Measurements from ENCODE around the gene STOX2.

STOX2 gene

DNA sequence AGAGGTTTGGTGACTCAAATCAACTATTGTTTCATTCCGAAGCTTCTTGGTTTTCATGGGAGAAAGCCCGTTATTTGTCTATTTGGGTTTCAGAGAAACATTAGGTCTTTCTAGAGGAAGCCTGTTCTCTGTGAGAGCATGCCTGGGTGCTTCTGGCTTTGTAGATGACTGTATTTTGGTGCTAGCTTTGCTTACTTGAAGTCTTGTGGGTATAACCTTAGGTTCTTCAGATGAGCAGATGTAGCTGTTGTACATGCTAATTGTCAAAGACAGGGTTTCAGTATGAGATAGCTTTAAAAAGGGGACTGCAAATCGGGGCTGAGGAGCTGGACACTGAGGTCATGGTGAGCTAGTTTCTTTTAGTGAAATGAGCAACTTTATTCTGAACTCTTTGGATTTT is 7.9 kb upstream of the STOX2 start:
- no peak for DNase-seq (ENCODE audit: low read depth)

DNA sequence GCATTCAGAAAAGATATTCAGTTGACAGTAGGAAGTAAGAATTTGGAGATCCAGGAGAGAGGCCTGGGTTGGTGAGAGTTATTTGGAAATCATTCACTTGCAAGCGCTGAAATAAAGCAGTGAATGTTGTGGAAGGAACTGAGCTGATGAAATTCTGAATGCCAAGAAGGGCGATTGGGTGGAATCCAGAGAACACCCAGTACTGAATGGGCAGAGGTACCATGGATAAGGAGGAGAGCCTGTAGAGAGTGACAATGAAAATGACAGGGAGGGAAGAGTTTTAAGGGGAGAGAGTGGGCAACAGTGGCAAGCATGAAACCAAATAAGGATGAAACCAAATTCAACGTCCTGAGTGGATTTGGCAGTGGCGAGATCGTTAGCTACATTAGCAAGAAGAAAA is 6.7 kb upstream of the STOX2 start:
- no peak for DNase-seq (ENCODE audit: low read depth)

DNA sequence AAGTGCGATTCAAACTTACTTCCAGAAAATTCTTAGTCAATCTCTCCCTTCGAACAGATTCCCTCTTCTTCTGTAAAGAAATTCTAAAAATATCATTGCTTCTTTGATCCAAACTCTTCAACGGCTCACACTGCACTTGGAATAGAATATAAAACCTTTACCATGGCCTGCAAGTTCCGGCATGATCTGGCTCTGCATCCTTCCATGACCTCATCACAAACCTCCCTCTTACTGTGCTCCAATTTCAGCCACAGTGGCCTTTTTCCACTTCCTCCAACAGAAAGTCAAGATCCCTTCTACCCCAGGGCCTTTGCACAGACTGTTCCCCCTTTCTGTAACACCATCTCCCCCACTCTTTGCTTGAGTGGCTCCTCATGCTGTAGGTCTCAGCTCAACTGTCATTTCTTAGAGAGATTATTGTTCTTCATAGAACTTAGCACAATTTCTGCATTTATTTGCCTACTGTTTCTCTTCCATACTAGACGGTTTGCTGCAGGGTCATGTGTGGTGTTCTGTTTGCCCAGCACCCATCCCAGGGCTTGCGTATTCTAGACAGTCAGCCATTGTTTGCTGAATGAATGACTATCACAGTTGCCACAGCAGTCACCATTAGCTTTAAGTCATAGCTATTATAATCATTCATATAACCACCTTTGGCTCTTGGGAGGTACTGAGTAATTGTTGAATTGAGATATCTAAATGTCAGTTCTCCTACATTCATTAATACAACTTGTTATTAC is 1.9 kb upstream of the STOX2 start:
- DNase-seq (ENCODE audit: low read depth): no peak

DNA sequence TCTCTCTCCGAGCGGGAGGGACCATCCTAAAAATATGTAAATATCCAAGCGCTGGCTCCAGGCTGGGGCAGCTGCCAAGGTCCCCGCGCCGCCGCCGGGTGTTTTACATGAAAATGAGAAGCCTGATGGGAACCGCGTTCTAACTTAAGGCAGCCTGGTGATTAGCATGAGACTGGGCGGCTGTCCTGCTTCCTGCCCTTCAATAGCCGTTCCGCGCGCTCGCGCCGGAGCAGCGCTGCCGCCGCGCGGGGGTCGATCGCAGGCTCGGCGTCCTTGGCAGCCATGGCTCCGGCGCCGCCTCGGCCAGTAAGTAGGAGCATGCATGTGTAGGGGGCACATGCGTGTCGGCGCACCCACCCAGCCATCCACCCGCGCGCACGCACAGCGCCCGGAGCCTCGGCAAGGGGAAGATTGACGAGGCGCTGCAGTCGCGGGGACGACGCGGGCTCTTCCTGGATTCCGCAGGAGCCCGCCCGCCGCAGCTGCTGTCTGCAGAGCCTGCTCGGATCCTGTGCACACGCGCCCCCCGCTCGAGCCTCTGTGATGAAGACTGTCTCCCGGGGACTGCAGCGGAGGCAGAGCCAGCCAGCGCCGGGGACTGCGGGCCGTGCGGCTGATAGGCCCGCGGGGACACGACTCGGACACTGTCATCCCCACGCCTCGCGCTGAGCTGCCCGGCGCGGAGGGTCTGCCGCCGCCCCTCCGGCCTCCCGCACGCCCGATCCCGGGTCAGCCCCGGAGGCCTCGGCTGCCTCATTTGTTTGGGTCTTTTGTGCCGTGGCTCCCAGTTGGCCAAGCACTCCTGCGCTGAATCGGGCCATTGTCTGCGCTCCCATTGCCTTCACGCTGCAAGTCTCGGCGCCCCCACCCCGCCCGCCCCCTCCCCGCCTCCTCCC is 734 bp downstream of the STOX2 start:
- no peak for DNase-seq (ENCODE audit: low read depth)

DNA sequence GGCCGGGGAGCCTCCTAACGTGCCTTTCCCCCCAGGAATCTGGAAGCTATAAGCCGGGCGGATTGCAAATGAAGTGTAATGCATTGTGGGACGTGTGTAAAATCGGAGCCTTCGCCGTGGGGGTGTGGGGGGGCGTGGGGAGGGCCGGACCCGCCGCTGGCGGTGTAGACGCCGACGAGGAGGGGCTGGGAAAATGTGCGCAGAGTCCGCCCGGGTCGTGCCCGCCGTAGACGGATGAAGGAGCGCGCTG is 1.3 kb downstream of the STOX2 start:
- no peak for DNase-seq (ENCODE audit: low read depth)

DNA sequence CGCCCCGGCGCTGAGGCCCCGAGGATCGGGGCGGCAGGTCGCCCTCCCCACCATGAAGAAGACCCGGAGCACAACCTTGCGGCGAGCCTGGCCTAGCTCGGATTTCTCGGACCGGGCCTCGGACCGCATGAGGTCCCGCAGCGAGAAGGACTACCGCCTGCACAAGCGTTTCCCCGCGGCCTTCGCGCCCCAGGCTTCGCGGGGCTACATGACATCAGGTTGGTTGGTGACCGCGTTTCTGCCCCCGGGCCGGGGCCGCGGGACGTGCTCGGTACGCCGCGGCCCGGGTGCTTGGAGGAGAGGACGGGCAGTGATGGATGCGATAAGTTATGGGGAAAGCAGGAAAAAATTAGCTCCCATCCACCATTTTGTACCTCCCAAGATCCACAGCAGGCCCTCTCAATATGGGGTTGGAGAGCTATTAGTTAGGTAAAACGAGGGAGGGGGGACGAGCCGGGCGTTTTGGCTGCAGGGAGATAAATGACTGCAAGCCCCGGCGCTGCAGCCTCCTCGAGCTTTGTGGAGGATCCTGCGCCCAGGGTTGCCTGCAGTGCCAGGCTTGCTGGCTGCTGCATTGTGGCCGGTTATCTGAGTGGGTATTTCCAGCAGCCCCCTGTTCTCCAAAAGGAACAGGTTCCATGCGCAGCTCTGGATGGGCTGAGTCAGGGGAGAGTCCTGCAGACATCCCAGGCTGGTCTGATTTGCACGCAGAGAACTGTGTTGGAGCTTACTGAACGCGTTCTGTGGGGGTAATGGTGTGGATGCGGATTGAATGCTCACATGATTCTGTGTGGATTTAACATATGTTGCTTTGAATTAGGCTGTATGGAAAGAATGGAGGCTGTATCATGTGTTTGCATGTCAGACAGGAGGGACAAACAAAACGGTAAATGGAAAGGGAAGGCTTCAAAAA is 1.9 kb downstream of the STOX2 start:
- DNase-seq (ENCODE audit: low read depth): no peak

DNA sequence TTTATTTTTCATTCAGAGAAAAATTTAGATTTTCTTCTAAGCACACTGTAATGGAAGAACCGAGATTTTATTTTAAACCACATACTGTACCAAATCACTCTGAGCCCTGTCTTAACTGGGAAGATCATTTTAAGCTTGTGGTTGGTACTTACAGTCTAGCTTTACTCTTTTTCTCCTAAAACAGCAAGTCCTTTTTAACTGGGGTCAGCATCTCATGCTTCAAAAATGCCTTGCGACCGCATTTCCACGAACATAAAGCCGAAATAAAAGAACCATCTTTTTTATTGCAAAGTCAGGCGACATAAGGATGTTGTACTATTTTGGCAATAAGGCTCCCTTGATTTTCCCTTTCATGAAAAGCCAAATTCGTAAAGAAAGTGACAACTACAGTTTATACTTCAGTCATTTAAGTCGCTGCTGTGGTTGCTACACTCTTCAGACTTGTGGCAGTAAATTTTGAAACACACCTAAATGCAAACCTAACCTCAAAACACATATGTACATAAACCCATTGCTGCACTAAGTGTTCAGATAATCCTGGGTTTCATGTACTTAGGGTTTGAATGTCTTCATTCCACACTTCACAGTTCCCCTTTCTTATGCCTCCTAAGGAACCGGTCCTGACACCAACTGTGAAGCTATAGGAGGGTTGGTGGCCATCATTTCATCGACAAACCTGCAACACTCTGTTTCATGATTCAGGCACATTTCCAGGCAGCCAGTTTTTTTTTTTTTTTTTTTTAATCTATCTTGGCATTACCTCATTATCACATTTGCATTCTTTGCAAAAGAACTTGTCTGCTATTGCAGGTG is 3.0 kb downstream of the STOX2 start:
- no peak for DNase-seq (ENCODE audit: low read depth)

DNA sequence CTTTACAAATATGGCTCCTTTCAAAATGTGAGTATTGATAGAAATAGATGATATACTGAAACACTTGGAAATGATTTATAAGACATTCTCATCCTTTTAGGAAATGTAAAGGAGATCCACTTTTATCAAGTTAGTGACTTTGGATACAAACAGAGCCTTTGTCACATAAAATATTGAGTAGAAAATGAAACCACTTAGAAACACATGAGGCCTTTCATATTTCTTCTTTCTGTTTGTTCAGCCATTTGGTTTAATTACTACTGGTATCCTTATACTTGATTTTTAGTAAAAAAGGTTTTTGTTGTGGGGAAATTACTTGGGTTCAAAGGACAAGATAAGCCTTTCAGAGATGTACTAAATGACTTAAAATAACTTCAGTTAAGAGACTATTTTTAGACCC is 4.1 kb downstream of the STOX2 start:
- DNase-seq (ENCODE audit: low read depth): no peak

DNA sequence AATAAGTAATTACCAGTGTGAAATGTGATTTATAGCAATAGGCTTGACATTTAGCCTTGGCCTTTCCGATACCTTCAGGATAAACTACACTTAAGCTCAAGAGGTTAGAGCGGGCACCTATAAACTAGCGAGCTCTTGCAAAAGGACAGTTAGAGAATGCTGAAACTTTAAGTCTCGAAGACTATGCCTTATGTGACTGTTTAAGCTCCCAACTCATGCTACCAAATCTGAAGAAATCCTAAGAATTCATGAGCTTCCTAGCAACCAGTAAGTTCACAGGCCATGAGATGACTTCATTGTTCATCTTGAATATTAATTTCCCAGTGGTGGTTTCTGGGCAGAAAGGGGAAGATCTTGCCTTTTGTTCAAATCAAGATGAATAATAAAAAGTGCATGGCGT is 4.7 kb downstream of the STOX2 start:
- no peak for DNase-seq (ENCODE audit: low read depth)

DNA sequence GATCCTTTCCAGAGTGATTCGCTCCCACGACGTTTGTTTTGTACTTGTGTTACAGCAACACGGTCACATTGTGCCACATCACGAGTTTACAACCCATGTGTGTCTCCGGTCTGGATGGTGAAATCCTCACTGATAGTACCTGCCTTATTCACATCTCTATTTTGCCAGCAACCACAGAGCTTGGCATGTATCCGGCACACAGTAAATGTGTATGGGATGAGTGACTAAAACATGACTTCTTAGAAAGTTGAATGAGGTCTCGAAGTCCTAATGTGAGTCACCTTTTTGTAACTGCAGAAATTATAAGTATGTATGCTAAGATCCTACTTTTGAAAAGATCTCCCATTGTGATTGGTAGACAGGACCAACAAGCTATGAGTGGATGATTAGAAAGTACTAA is 7.5 kb downstream of the STOX2 start:
- no peak for DNase-seq (ENCODE audit: low read depth)

DNA sequence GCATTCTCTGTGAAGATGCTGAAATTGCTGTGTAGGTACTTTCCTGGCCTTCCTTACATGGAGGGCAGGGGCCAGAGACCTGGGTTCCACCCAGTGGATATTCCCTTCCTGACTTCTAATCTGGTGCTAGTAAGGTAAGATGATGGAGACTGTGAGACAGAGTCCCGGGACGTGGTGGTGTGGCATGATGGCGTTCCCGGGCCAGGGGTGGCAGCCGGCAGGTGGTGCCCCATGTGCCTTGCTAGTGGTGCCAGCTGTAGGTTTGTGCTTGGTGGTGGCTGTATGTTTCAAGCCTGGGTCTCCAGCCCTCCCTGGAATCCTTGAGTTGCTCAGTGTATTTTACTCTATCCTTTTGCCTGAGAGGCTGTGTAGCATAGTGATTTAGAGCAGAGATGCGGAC is 10.9 kb downstream of the STOX2 start:
- no peak for DNase-seq (ENCODE audit: low read depth)

DNA sequence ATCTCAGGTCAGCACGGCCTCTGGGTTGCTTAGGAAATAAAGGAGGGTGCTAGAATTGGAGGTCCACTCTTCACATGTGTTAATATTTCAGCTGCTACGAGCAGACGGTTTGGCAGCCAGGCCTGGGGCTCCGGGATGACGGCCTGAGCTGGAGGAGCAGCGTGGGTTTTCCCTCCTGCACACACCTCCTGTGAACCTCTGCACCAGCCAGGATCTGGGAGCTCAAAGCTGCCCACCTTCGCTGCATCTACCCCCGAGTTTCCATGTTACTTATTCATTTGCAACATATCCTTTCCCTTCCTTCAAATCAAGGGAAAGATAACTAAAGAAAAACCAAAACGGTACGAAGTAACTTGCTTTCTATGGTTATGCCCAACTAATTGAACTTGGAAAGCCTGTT is 13.6 kb downstream of the STOX2 start:
- DNase-seq (ENCODE audit: low read depth): no peak

DNA sequence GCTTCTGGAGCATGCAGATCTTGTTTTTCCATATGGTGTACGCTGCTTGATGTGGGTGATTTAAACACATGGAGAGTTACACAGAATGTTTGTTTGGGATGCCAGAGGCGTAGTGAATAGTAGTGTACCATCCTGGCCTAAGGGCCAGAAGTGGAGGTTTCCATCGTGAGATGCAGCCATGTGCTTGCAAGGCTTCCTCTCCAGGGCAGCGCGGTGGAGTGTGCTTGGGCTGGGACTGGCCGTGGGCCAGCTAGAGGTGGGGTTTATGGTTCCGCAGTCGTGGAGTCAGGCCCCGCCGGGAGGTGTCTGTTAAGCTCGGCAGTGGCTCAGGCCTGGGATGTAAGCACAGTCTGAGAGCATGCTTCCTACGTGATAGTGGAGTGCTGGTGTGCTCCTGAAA is 14.0 kb downstream of the STOX2 start:
- DNase-seq (ENCODE audit: low read depth): no peak

DNA sequence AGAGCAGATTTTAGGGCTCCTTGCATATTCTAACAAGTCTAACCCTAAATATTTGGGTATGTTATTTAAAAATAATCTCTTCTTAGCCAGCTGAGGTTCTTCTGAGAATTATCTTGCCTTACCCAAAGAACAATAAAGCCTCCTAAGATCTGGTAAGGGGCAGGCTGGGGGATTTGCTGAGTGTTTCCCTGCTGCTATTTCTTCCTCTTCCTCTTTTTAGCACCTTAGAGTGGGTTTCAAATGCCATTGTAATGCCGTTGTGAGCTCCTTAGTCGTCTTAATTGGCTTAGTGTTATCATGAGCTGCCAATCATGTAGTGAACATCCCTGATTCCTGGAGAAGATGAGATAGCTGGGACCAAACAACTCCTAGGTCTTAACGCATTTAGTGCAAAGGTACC is 15.4 kb downstream of the STOX2 start:
- no peak for DNase-seq (ENCODE audit: low read depth)

DNA sequence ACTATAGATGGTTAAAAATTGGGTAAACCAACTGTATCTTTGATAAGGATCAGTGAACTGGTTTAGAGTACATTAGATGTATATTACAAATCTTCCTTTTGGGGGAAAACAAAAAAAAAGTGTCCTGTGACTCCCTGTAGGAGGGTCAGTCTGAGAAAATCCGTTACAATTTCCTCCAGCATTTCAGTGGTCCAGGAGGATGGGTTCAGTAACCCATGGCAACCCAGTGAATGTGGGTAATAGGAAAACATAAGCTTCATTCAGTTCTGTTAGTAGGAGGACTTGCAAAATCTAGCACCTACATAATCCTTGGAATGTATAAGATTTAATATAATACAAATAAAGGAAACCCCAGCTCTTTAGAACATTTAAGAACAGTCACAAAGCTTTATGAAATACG is 16.2 kb downstream of the STOX2 start:
- DNase-seq (ENCODE audit: low read depth): no peak

DNA sequence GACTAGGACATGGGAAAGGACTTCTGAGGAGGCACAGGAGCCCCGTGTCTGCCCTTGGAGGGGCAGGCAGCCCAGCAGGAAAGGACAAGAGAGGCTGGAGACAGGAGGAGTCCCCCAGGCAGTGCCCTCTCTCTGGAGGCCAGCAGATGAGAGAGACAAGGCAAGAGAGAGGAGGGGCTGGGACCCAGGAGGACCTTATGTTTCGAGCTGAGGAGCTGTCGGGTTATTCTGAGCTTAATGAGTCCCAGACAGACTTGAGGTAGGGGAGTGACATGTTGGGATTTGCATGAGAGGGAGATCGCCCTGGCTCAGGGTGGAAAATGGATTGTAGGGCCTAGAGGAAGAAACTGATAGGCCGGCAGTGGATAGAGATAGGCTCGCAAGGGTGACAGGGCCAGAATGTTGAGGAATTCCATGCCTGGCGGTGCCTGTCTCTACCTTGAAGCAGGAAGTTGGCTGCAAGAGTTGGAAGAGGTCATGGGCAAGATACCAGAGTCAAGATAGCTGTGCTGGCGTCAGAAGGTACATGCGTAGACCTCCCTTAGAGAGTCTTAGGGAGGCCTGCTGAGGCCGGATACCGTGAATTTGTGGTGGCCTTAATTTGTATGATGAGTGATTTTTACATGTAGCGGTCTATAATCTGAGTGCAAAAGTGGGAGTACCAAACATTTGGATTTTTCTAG is 19.4 kb downstream of the STOX2 start:
- no peak for DNase-seq (ENCODE audit: low read depth)

DNA sequence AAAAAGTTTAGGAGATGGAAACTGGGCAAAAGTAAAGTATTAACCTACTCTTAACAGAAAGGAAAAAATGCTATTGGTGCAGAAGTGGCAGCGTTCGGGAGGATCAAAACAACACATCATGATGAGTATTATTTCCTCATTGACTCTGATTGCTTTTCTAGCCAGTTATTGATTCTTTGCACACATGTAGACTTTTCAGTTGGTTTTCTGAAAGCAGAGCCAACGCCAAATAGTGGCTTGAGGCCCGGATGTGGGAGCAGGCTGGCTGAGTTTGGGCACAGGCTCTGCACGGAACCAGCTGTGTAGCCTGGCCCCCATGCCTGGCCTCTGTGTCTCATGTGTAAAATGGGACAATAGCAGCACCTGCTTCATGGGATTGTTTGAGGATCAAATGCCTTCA is 21.8 kb downstream of the STOX2 start:
- no peak for DNase-seq (ENCODE audit: low read depth)

DNA sequence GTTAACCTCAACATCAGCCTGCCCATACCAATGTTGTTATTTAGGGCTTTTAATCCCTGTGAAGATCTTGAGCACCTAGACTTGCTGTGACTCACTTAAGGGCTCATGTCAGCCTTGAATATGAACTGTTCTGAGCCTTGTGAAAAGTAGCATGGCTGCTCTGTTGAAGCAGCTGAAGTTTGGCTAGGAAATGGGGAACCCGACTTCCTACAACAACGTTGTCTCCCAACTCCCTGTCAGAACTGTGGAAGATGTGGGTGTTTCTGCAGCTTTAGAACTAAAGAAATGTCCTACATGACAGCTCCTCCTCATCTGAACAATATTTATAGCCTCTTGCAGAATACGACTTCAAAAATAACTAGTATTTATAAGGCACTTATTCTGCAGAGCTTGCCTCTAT is 27.5 kb downstream of the STOX2 start:
- no peak for DNase-seq (ENCODE audit: low read depth)

DNA sequence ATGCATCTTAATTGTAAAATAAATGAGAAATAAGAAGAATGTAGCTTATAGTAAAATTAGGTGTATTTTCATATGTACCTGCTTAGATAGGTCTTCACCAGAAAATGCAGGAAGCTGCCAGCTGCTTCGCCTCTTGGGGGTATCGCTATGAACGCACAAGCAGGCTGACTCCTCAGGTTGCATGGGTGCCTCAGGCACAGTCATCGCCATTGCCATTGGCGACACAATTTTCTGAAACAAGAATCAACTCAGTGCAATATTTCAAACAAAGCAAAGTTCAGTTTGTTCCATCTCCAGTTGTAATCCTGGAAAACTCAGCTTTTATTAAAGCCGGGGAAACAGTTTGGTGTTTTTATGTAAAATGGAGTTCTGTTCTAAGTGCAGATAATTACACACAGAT is 29.7 kb downstream of the STOX2 start:
- no peak for DNase-seq (ENCODE audit: low read depth)

DNA sequence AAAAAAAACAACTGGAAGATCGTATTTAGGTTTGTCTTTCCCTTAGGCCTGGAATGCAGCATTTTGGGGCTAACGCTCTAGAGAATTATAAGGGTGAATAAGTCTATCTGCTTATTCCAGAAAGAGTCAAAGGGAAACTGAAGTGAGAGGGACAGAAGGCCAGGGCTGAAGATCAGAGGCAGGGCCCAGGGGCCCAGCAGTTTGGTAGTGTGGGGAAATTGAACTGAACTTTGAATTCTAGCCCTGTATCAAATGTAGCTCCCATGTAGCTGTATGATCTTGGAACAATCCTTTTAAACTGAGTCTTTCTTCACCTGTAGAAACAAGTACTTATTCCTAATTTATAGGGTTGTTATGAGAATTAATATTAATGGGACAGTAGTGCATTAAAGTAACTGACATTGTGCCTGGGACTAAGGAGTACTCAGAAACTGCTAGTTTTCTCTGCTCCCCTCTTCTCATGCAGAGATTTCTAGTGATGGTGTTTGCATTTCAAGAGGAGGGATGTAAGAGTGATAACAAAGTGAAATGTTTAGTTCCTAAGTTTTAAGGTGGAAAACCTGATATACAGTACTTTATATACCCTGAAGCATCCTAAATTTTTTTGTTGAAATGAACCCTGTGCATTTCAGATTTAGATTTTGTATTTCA is 30.4 kb downstream of the STOX2 start:
- no peak for DNase-seq (ENCODE audit: low read depth)

DNA sequence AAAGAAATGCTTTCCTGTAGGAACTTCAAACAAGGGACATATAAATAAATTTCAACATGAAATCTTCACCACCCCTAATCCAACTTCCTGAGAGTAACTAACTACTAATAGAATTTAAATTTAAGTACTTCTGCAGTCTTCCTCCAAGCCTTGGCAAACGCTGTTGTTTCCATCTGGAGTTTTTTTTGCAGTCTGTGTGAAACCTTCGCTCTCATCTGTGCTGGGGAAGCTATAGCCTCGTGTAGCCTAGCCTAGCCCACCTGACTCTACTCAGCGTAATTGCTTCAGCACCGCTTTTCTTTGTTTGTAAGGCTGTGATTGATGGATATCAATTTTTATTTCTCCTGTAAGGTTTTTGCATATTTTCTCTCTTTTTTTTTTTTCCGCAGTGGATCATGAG is 30.9 kb downstream of the STOX2 start:
- DNase-seq (ENCODE audit: low read depth): no peak
